ENCODE data around the gene GRM7. TPM values are rescaled to one million over a fixed set of nuclear protein-coding genes. Genes with fewer than 3 reads are reported as not detected.
A peak's percentile ranks its signal among the peaks of the same experiment; 100 is the strongest.

Gene GRM7
- total RNA-seq, 6 experiments from 2014 or later: not detected

DNA sequence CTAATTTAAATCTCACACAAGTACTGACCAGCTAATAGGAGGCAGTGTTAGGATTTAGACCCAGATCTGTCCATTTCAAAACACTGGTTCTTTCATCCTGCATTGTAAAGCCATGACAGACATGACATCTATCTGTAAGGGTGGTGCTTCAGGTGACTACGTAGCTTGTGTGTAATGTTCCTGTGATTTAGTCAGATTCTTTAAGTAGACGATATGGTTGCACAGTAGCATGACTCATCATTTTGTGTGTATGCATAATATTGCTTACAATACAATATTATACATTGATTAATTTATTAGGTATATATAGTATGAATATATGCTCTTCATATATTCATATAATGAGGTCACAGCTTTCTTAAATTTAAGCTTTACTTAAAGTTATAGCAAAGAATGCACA lies 628.5 kb downstream of the GRM7 start:
- Mint-ChIP-seq H3K27ac (no peak overlapping the region), H3K9me3 (peaks cover 26% of the 10 kb centered on the region), H3K36me3 (ENCODE audit: low read depth) (peaks cover 4% of the 10 kb centered on the region; the same call in 1 of the 2 replicates), H3K4me3 (no peak overlapping the region), H3K27me3 (ENCODE audit: insufficient read depth) (no peaks in the 10 kb centered on the region; the same call in 1 of the 2 replicates), H3K4me1 (ENCODE audit: low read depth) (no peaks in the 10 kb centered on the region)
- no peak for DNase-seq
- TF ChIP-seq CTCF (IDR thresholded peaks at IDR 0.05): no peak

- H3K27ac Mint-ChIP-seq: no peak overlapping the region
- no peaks in the 10 kb centered on the region for H3K36me3 Mint-ChIP-seq (ENCODE audit: low read depth)
These were observed 637.8 kb downstream of the GRM7 start for GRCh38 chr3:7498715-7499114.

GRCh38 chr3:7503431-7503830 lies 642.5 kb downstream of the GRM7 start:
- Mint-ChIP-seq H3K4me3 (no peak overlapping the region), H3K27ac (no peak overlapping the region), H3K36me3 (ENCODE audit: low read depth) (no peaks in the 10 kb centered on the region), H3K27me3 (ENCODE audit: insufficient read depth) (no peaks in the 10 kb centered on the region), H3K4me1 (ENCODE audit: low read depth) (no peaks in the 10 kb centered on the region), H3K9me3 (peaks cover 32% of the 10 kb centered on the region)
- DNase-seq: no peak
- no peak for TF ChIP-seq CTCF (IDR thresholded peaks at IDR 0.05)

More at GRCh38 chr3:7498715-7499114, 637.8 kb downstream of the GRM7 start:
- no peak overlapping the region for H3K4me3 Mint-ChIP-seq
- no peak for TF ChIP-seq CTCF (IDR thresholded peaks at IDR 0.05)
- peaks cover 48% of the 10 kb centered on the region for H3K9me3 Mint-ChIP-seq
- H3K4me1 Mint-ChIP-seq (ENCODE audit: low read depth): no peaks in the 10 kb centered on the region
- DNase-seq: no peak
- no peaks in the 10 kb centered on the region for H3K27me3 Mint-ChIP-seq (ENCODE audit: insufficient read depth)

GRCh38 chr3:7504886-7505775 lies 644.2 kb downstream of the GRM7 start:
- no peak for TF ChIP-seq CTCF (IDR thresholded peaks at IDR 0.05)
- Mint-ChIP-seq H3K9me3 (peaks cover 28% of the 10 kb centered on the region), H3K36me3 (ENCODE audit: low read depth) (no peaks in the 10 kb centered on the region), H3K27ac (no peak overlapping the region), H3K4me3 (no peak overlapping the region), H3K4me1 (ENCODE audit: low read depth) (no peaks in the 10 kb centered on the region), H3K27me3 (ENCODE audit: insufficient read depth) (no peaks in the 10 kb centered on the region)
- DNase-seq: peak; percentile 5

DNA sequence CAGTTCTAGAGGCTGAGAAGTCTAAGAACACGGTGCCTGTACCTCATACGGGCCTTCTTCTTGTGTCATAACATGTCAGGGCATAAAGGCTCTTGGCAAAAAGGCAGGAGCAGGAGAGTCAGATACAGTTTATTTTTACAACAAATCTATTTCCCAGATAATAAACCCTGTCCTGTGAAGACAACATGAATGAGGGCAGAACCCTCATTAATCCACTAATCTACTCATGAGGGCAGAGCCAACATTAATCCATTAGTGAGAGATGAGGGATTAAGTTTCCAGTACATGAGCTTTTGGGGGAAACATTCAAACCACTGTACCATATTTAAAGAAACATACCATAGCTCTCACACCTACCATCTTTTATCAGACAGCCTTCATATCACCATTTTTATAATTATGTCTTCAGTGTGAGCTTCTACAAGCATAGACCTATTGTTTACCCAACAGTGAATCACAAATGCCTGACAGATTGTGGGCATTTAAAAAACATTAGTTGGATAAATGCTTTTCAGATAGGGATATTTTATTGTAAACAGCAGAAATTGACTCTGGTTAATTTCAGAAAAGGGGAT lies 645.8 kb downstream of the GRM7 start:
- Mint-ChIP-seq H3K9me3 (peaks cover 36% of the 10 kb centered on the region), H3K27ac (no peak overlapping the region), H3K27me3 (ENCODE audit: insufficient read depth) (no peaks in the 10 kb centered on the region), H3K4me1 (ENCODE audit: low read depth) (no peaks in the 10 kb centered on the region), H3K36me3 (ENCODE audit: low read depth) (no peaks in the 10 kb centered on the region), H3K4me3 (no peak overlapping the region)
- DNase-seq: no peak
- no peak for TF ChIP-seq CTCF (IDR thresholded peaks at IDR 0.05)

Data from HFFc6 (cell line).